ENCODE measurements around the gene TMEM185B.
"Not testable (repeated sequence)": the region's sequence is repeated elsewhere in the genome, so short reads cannot be mapped to it uniquely, and the experiment has no call there.

The TMEM185B gene

DNA sequence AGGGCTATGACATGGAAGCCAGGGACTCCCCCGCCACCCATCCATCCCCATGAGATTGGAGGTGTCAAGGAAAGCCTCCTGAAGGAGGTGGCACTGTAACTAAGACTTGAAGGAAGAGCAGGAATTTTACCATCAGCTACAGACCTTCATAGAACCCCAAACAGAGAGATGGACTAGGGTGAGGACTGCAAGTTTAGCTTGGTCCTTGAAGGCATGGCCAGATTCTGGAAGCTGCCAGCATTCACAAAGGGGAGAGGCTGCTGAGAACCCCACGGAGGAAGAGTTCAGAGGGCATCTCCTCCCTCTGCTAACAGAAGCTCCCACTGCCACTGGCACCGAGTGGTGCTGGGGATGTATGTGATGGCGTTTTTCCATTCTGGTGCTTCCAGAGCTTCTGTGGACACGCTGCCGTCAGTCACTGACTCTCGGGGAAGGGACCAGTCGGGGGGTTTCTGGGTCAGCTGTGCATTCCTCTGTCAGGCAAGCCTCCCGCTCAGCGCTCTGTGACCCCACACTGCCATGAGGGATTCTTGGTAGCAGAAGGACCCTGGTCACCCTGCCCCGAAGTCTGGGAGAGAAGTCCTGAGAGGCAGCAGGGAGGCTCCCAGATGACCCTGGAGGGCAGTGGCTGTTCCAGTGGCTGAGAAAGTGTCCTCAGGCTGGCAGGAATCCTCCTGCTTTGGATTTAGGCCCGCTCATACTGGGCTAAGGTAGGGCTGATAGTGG is 18.1 kb downstream of the TMEM185B start:
- no peak for DNase-seq

DNA sequence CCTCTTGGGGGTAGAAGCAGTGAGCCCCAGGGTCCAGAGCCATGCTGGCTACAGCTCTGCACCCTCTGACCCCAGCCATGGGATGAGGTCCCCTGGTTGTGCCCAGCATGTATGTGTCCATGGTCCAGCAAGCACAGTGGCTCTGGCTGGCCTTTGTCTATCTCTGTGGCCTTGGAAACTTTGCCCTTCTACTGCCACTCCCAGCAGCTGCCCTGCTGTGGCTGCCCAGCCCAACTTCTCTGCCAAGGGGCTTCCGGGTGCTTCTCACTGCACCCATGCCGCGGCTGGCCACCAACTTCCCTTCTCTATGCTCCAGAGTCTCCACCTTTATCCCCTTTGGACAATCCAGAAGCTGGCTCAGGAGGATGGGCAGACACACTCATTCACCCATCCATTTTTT is 18.8 kb downstream of the TMEM185B start:
- no peak for DNase-seq

DNA sequence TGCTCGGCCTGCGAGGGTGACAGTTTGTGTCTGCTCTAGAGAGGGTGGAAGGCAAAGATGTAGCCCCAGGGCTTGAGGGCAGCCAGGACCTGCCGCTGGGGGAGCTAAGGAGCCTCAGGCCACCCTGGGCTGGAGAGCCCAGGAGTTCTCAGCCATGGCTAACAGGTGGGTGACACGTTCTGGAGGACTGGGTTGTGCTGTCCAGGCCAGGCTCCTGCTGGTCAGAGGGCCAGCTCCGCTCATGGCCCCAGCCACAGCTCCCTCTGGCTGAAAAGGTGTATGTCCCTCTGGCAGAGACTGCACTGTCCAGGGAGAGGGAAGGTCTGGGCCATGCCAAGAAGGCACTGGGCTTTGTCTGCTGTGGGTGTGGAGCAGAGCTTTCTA is 19.2 kb downstream of the TMEM185B start:
- DNase-seq: no peak

DNA sequence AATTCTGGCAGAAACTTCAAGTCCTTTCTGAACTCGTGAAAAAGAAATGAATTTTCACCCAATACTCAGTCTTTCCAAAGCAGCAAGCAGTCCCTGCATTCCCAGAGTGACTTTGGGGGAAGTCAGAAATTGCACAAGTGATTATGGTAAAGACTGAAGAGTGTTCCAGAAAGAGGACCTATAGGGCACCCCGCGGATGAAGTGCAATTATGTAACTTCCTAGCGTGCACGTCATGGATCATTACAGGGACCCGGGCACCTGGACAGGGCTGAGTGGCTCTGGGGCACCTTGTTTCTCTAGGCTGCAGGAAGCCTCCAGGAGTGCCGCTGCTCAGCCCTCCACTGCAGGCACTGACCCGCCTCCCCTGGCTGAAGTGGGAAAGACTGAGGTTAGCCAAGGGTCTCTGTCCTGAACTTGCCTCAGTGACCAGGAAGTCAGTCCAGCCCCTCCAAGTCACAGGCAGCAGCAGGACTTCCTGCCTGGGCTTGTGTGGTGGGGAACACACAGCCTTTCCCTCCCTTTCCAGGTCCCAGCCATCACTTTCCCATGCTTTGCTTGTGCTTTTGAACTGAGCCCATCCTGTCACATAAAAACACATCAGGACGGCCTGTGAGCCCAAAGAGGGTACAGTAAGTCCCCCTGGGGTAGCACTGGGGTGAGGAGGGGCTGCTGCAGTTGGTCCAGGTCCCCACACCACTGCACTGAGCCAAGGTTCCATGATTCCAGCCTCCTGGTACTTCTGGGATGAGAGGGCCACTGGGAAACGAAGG is 19.8 kb downstream of the TMEM185B start:
- DNase-seq: no peak

DNA sequence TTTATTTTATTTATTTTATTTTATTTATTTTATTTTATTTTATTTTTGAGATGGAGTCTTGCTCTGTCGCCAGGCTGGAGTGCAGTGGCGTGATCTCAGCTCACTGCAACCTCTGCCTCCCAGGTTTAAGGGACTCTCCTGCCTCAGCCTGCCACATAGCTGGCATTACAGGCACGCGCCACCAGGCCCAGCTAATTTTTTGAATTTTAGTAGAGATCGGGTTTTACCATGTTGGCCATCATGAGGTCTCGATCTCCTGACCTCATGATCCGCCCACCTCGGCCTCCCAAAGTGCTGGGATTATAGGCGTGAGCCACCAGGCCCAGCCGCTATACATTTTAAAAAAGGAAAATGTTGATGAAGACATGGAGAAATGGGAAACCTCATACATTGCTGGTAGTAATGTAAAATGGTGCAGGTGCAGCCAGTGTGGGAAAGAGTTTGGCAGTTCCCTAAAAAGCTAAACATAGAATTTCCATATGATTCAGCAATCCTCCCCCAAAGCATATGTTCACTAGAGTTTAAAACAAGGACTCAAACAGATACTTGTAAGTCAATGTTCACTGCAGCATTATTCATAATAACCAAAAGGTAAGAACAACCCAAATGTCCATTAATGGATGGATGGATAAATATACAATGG is 23.3 kb downstream of the TMEM185B start:
- not testable (repeated sequence) for DNase-seq

DNA sequence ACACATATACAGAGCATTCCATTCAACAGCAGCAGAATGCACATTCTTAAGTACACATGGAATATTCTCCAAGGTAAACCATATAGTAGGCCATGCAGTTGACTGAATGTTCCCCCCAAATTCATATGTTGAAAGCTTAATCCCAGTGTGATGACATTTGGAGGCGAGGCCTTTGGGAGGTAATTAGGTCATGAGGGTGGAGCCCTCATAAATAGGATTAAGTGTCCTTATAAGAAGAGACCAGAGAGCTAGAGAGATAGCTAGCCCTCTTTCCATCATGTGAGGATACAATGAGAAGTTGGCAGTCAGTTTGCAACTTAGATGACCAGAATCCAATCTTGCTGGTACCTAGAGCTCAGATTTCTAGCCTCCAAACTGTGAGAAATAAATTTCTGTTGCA is 27.6 kb downstream of the TMEM185B start:
- no peak for DNase-seq

DNA sequence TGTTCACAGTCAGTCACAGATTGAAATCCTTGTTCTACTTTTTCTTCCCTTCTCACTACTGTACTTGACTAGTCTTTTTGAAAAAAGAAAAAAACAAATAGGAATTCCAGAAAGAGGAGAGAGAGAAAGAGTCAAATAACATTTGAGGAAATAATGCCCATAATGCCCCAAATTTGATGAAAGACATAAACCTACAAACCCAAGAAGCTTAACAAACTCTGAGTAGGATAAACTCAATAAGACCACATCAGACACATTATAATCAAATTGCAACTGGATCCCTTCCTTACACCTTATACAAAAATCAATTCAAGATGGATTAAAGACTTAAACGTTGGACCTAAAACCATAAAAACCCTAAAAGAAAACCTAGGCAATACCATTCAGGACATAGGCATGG is 30.9 kb downstream of the TMEM185B start:
- DNase-seq: no peak

DNA sequence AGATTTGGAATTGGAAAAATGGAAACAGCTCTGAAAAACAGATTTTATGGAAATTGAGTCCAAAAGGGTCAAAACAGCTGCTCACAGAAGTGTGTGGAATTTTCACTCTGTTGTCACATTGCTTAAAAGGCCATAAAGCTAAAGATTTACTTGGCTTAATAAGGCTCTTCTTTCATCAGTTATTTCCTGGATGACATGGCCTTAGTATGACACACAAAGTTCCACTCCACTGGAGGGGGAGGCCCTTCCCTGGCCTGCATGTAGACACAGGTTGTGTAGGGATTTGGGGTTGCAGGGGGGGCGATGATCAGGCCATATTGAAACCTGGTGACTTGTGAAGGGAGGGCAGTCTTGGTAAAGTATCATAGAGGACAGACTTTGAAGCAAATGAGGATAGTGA is 34.0 kb downstream of the TMEM185B start:
- DNase-seq: no peak

DNA sequence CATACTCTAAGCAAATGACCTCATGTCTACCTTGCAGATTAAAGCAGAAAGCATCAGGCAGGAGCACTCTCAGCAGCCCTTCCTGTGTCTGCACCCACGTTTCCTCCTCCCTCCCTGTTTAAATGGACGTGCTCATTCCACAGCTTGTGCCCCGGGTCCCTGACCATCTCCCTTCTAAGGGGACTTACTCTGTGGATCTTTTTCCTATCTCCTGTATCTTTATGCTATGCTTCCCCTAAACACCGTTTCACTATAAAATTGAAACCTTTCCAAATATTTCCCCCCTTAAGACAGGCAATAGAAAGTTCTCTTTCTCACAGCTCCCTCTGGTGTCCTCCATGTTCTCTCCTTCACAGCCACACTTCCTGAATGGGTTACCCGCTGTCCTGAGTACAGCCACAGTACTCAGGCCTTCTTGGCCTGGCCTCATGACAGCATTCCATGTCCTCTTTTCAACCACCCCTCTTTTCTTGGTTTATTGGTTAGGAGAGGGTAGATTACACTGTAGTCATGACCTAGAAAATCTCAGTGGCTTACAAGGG is 41.1 kb downstream of the TMEM185B start:
- no peak for DNase-seq

DNA sequence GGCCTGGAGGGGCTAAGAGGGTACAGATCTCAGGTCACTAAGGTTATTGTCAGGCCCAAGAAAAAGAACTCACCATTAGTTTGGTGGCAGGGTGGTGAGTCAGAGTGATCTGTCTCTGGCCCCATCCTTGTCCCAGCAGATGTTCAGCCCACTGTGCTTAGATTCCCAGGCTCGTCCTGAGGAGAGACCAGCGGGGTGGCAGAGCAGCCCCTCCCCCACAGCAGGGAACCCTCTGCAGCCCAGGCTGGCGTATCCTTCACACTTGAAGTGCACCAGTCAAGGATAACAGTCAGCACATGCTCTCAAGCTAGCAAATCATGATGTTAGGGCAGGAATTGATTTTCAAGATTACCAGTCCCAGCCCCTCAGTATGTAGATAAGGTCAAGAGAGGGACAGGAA is 43.1 kb downstream of the TMEM185B start:
- DNase-seq: no peak

DNA sequence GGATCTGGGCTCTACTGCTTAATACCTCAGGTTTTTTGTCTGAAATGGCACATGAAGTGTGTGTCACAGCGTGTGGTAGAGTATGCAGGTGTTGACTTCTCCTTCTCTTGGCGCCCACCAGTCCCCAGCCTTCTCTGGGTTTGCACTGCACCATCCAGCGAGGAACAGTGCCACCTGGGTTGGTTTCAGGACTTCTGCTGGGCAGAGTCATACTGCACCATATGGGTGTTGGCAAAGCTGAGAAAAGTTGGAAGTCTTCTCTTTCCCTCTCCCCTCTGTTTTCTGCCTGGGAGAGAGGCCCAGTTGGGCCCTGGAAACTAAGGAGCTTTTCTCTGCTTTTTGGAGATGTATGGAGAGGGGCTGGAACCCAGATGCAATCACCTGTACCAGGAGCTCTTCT is 43.8 kb downstream of the TMEM185B start:
- no peak for DNase-seq

DNA sequence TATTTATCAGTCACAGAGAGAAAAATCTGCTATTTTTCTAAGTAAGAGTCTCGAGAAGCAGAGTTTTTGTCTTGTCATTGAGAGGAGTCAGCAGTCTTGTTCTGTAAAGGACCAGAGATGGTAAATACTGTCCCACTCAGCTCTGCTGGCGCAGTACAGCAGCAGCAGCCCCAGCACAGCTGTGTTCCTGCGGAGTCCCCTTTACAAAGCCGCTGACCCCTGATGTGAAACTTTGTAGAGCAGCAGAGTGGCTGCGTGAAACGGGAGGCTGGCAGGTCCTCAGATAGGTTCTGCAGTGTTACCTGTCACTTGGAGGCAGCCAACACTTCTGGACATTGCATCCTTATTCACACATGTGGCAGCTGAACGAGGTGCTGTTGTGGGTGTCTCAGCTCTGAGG is 45.2 kb downstream of the TMEM185B start:
- DNase-seq: no peak

DNA sequence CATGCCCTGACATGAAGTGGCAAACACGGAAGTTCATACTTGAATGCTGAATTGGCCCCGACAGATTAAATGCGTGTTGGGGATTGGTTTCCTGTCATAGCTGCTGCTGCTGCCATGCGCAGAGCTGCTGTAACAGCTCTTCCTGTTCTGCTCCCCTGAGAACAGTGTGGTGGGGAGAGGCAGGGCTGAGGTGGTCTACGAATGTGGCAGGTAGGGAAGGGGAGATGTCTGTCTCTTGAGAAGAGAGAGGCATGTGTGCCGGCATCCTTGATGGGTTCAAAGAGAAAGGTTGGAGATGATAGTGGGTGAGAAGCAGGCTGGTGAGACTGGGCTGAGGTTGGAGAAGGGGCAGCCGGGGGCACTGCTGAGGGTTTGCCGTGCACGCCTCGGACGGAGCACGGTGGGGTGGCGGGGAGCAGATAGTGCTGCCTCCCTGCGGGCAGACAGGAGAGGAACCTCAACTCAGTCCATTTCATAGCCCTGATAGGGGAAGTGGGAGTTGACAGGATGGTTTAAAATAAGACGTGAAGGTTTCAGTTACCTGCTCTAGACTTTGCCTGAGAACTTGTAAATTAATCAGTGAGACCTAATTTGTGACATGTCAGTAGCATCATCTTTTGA is 46.1 kb downstream of the TMEM185B start:
- DNase-seq: peak; percentile 80

DNA sequence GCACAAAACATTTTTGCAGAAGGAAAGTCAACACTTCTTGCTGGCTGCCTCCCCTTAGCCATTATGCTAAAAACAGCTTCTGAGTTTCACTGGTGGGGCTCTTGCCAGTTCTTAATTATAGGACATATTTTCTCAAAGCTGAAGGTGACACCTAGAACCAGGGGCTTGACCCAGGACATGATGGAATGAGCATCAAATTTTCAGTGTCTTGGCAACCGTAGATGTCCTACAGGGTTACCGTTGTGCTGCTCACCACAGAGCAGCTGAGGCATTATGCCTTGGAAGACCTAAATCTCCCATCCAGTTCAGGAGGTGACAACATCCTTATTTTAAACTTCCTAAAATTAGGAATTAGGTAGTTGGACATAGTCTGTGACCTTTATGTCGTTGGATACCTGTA is 46.7 kb downstream of the TMEM185B start:
- DNase-seq: no peak

DNA sequence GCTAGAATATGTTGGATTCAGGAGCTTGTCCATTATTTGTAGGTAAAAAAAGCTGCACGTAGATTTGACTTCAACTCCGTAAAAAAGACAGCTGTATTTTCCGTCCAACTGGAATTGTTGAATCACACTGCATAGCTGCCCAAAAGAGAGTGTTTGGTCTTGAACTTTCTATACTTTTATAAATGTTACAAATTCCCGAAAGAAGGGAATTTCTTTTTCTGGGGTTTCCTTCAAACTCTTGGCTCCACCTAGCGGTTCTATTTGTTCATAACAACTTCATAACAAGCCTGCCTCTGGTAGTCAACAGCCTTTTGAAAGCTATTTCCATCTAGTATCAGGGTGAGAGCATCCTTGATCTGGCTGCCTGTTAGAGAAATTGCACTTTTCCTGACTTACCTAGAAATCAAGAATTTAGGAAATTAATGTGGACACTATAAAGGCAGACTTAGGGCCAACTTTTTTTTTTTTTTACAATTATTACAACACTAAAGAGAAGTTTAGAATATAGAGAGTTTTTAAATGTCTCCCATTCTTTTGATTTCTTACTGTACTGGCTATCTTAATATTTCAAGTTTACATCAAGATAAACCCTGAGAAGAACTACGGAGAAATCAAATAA is 48.1 kb downstream of the TMEM185B start:
- peak; percentile 61 for DNase-seq
